Stimulated activated CD4-positive, alpha-beta T cell treated with anti-CD3 and anti-CD28 coated beads, Interleukin-2, amount 100 ng/mL, for 4 hours (primary cell): Measurements from ENCODE around the gene MTNR1A.

Experiments used
- DNase-seq: peaks from one replicate; pipeline ENCODE4 v3.0.0-alpha.2; 2020; ENCODE audit warnings: low read depth

Gene MTNR1A

DNA sequence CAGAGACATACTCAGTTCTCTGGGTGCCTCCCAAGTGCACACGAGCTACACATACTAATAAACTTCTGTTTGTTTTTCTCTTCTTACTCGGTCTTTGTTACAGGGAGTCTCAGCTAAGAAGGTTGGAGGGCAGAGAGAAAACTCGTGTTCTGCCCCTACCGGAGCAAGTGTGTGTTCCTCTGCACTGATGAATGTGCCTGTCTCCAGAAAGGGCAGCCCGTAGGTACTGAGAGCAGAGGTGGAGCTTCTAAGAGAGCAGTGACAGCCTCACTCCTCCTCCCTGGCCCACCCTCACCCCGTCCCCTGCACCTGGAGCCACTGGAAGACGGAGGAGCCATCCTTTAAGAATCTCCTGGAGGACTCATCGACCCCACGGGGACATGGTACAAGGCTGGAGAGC is 67.6 kb downstream of the MTNR1A start:
- DNase-seq, result no peak

DNA sequence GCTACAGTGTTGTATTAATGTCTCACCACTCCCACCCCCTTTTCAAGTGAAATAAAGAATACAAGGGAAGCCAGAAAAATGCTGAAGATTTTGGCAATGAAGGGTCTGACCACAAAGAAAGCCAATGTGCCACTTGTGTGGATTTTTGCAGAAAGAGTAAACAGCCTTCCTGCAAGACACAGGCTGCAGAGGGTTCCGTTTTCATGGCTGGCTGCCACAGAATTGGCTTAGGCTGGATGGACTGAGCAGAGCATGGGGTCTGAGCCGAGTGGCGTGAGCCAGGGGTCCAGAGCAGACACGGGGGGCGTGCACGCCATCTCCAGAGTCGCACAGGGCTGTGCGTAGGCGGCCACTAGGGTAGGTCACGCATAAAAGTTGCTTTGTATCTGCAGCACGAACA is 69.2 kb downstream of the MTNR1A start:
- DNase-seq, result no peak

DNA sequence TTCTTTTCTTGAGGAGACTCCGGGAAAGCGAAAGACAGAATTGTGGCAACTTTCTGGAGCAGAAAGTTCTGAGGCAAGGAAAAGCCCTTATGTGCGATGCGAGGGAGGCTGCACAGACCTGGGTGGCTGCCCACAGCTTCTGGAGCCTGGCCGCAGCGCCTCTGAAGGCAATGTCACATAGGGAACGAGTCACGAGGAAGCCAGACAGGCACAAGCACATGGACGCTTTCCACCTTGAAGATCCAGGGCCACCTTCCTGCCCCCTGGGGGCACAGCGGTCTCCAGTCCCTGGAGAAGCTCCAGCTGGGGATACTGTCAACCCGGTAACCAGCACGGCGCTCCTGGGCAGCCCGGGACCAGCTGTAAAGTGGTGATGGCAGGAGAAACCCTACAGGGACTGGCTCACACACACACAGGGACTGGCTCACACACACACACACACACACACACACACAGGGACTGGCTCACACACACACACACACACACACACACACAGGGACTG is 69.8 kb downstream of the MTNR1A start:
- DNase-seq, result no peak

DNA sequence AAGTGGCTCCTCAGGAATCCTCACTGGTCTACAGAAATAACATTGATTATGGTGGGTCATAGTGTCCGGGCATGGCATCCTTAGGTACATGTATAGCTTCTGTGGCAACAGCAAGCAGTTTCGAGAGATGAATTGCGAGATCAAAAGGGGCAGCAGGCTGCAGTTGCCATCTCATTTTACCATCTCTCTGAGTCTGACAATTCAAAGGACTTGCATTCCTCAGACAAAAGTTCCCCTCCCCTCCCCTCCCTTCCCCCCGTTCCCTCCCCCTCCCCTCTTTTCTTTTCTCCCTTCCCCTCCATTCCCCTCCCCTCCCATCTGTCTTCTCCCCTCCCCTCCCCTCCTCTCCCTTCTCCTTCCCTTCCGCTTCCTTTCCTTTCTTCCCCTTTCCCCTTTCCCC is 70.2 kb downstream of the MTNR1A start:
- no peak for DNase-seq

DNA sequence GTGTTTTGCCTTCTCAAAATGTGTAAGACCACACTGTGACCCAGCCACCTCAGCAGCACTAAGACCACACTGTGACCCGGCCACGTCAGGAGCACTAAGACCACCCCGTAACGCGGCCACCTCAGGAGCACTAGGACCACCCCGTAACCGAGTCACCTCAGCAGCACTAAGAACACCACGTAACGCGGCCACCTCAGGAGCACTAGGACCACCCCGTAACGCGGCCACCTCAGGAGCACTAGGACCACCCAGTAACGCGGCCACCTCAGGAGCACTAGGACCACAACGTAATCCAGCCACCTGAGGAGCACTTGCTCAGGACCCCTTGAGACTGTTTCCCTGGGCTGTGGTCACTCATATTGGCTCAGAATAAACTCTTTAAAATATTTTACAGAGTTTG is 71.7 kb downstream of the MTNR1A start:
- DNase-seq, result no peak
